HG02623 (cell line): Measurements from ENCODE around the gene PRR14.

Source experiments
- ATAC-seq: cut with Tn5 transposase; IDR thresholded peaks from one replicate; pipeline ENCODE4 v1.9.1; 2021; ENCODE audit warnings: moderate library complexity; ENCODE audit not compliant: unreplicated experiment

PRR14 gene

GRCh38 chr16:30650369-30651123 is at the start of gene PRR14:
PRR14 (plus strand) TSS chr16:30650960; CDS start chr16:30651646, 686 bp downstream.
- peak; percentile 68 for ATAC-seq

GRCh38 chr16:30601966-30602365 is 48.8 kb upstream of the PRR14 start:
- ATAC-seq, result no peak

- no peak for ATAC-seq
These were observed 48.0 kb upstream of the PRR14 start for GRCh38 chr16:30602616-30603277.

GRCh38 chr16:30603945-30604315 is 46.8 kb upstream of the PRR14 start:
- no peak for ATAC-seq

- no peak for ATAC-seq
These were observed 46.3 kb upstream of the PRR14 start for GRCh38 chr16:30604316-30604947.

GRCh38 chr16:30605158-30605557 is 45.6 kb upstream of the PRR14 start:
- no peak for ATAC-seq

GRCh38 chr16:30606004-30606403 is 44.8 kb upstream of the PRR14 start:
- no peak for ATAC-seq

- ATAC-seq, result peak; percentile 21
These were observed 41.5 kb upstream of the PRR14 start for GRCh38 chr16:30609002-30609925.

GRCh38 chr16:30609926-30610839 is 40.6 kb upstream of the PRR14 start, which contains the start of gene ZNF689:
ZNF689 (minus strand) TSS chr16:30610389; CDS start chr16:30610041, 348 bp downstream.
- ATAC-seq, result peak; percentile 85

- ATAC-seq, result no peak
These were observed 35.2 kb upstream of the PRR14 start for GRCh38 chr16:30615358-30616091.

- no peak for ATAC-seq
These were observed 31.6 kb upstream of the PRR14 start for GRCh38 chr16:30619202-30619601.

GRCh38 chr16:30619638-30620037 is 31.1 kb upstream of the PRR14 start:
- ATAC-seq, result no peak

GRCh38 chr16:30620169-30620568 is 30.6 kb upstream of the PRR14 start:
- no peak for ATAC-seq

GRCh38 chr16:30621765-30622164 is 29.0 kb upstream of the PRR14 start:
- ATAC-seq, result no peak

- no peak for ATAC-seq
These were observed 28.2 kb upstream of the PRR14 start for GRCh38 chr16:30622455-30623032.

- ATAC-seq, result no peak
These were observed 27.1 kb upstream of the PRR14 start for GRCh38 chr16:30623536-30624283.

GRCh38 chr16:30626236-30626635 is 24.5 kb upstream of the PRR14 start:
- no peak for ATAC-seq
